Neuronal stem cell (in vitro differentiated cells): ENCODE data around the gene CILP2.

Source experiments
- DNase-seq: peaks from one replicate; pipeline ENCODE4 v3.0.0-alpha.2; 2013; ENCODE audit warnings: low spot score
- H2AFZ ChIP-seq: one replicate; pipeline ENCODE4 v1.6.1; 2013; ENCODE audit warnings: mild to moderate bottlenecking, low read length, inconsistent platforms
- H2AK5ac ChIP-seq: 2 replicates; pipeline ENCODE4 v1.6.1; 2013; ENCODE audit warnings: low read depth, mild to moderate bottlenecking, inconsistent platforms, low read length, moderate library complexity, mixed read lengths
- H2BK120ac ChIP-seq: 2 replicates; pipeline ENCODE4 v1.6.1; 2013; ENCODE audit warnings: low read depth, mild to moderate bottlenecking, inconsistent platforms, low read length, moderate library complexity, mixed read lengths
- H2BK12ac ChIP-seq: one replicate; pipeline ENCODE4 v1.6.1; 2013; ENCODE audit warnings: low read length, inconsistent platforms
- H2BK15ac ChIP-seq: 2 replicates; pipeline ENCODE4 v1.6.1; 2013; ENCODE audit warnings: mild to moderate bottlenecking, low read length, inconsistent platforms, mixed read lengths
- H2BK5ac ChIP-seq: one replicate; pipeline ENCODE4 v1.6.1; 2013; ENCODE audit warnings: inconsistent platforms, mild to moderate bottlenecking, low read length, moderate library complexity
- H3K14ac ChIP-seq: one replicate; pipeline ENCODE4 v1.6.1; 2013; ENCODE audit warnings: low read length, inconsistent platforms
- H3K18ac ChIP-seq: 2 replicates; pipeline ENCODE4 v1.6.1; 2013; ENCODE audit warnings: low read length, inconsistent platforms
- H3K23ac ChIP-seq: 2 replicates; pipeline ENCODE4 v1.6.1; 2013; ENCODE audit warnings: low read depth, mild to moderate bottlenecking, mixed read lengths, low read length, inconsistent platforms; ENCODE audit not compliant: poor library complexity
- H3K27ac ChIP-seq: replicated peaks from 3 replicates; pipeline ENCODE4 v1.5.1; 2013; ENCODE audit warnings: low read length, inconsistent platforms
- H3K27me3 ChIP-seq, 3 experiments: 2 replicates each; pipeline ENCODE4 v1.6.1; 2013; ENCODE audit warnings: low read length in 3 of 3, mild to moderate bottlenecking in 2 of 3, inconsistent platforms in 1 of 3, low read depth in 1 of 3, mixed read lengths in 1 of 3, moderate library complexity in 1 of 3; ENCODE audit not compliant: control insufficient read depth in 3 of 3, insufficient read depth in 3 of 3
- H3K36me3 ChIP-seq, 2 donors: replicated peaks in 1 of 2; 2 replicates each; pipeline ENCODE4 v1.6.1; 2013; ENCODE audit warnings: low read length in 2 of 2; ENCODE audit not compliant: control insufficient read depth in 2 of 2, insufficient read depth in 2 of 2
- H3K4ac ChIP-seq: 2 replicates; pipeline ENCODE4 v1.6.1; 2013; ENCODE audit warnings: inconsistent platforms, mild to moderate bottlenecking, low read length, moderate library complexity
- H3K4me1 ChIP-seq, 2 donors: 1 replicate in 1 of 2; 2 replicates in 1 of 2; pipeline ENCODE4 v1.6.1; 2013; ENCODE audit warnings: low read length in 2 of 2, low read depth in 1 of 2; ENCODE audit not compliant: control insufficient read depth in 2 of 2, insufficient read depth in 1 of 2
- H3K4me2 ChIP-seq: one replicate; pipeline ENCODE4 v1.6.1; 2013; ENCODE audit warnings: mild to moderate bottlenecking, low read length, inconsistent platforms; ENCODE audit not compliant: insufficient read depth, poor library complexity, severe bottlenecking
- H3K4me3 ChIP-seq, 2 donors: 2 replicates each; pipeline ENCODE4 v1.5.1; 2013; ENCODE audit warnings: low read length in 2 of 2, mild to moderate bottlenecking in 2 of 2, inconsistent platforms in 1 of 2, moderate library complexity in 1 of 2
- H3K79me1 ChIP-seq: one replicate; pipeline ENCODE4 v1.6.1; 2013; ENCODE audit warnings: low read depth, mild to moderate bottlenecking, inconsistent platforms, low read length, moderate library complexity
- H3K9ac ChIP-seq: one replicate; pipeline ENCODE4 v1.6.1; 2013; ENCODE audit warnings: mild to moderate bottlenecking, low read depth, low read length, inconsistent platforms; ENCODE audit not compliant: poor library complexity
- H3K9me3 ChIP-seq, 2 donors: replicated peaks in 1 of 2; 2 replicates each; pipeline versions ENCODE3 to v1.6.1; 2013; ENCODE audit warnings: low read length in 2 of 2, mild to moderate bottlenecking in 2 of 2, inconsistent platforms in 1 of 2, low read depth in 1 of 2, mixed read lengths in 1 of 2, moderate library complexity in 1 of 2; ENCODE audit not compliant: control insufficient read depth in 2 of 2, insufficient read depth in 1 of 2
- H4K8ac ChIP-seq: one replicate; pipeline ENCODE4 v1.6.1; 2013; ENCODE audit warnings: low read depth, mild to moderate bottlenecking, inconsistent platforms, low read length, moderate library complexity
- H4K91ac ChIP-seq: one replicate; pipeline ENCODE4 v1.6.1; 2013; ENCODE audit warnings: low read length, low read depth, mild to moderate bottlenecking, inconsistent platforms; ENCODE audit not compliant: poor library complexity
- WGBS, 2 donors: extraction: QIAGEN DNeasy Blood & Tissue Kit; methylation state at CpG; one replicate each; pipeline ENCODE4 v1.1.7; 2013; ENCODE audit warnings: missing lambda C conversion rate in 2 of 2, mixed read lengths in 1 of 2; ENCODE audit not compliant: insufficient read length in 2 of 2, insufficient replicate concordance in 1 of 2; ENCODE audit errors: extremely low coverage in 2 of 2; 5-methylcytosine and 5-hydroxymethylcytosine counted together

Gene CILP2

DNA sequence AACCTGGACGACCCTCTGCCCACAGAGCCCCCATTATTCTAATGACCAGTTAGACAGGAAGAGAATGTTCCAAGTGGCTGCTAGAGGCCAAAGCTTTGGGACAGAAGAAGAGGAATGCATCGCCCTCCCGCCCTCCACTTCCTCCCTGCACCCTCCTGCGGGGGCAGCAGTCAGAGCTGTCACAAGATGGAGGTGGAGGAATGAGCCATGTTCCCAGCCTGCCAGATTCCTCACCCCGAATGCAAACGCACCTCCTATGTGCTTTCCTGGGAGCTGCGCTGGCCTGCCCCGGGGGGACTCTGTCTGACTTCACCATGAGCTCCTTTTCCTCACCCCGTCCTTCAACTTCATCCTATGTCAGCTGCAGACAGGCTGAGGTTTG, 7.7 kb upstream of the CILP2 start:
- H2BK15ac ChIP-seq, result no peak overlapping the region
- no peak overlapping the region for H2AK5ac ChIP-seq
- no peak overlapping the region for H3K27ac ChIP-seq
- no CpG with 5 or more reads among the region's 9 CpGs for WGBS, 2 donors
- no peak overlapping the region for H3K9ac ChIP-seq
- H3K4me1 ChIP-seq, result peaks cover 15 to 21% of the 10 kb centered on the region in 2 donors
- H3K4ac ChIP-seq, result no peak overlapping the region
- no peaks in the 10 kb centered on the region for H3K27me3 ChIP-seq
- peaks cover 16 to 66% of the 10 kb centered on the region in 2 donors for H3K36me3 ChIP-seq
- H3K14ac ChIP-seq, result no peak overlapping the region
- no peak overlapping the region for H3K18ac ChIP-seq
- H2BK12ac ChIP-seq, result no peak overlapping the region
- H2AFZ ChIP-seq, result no peak overlapping the region
- H4K91ac ChIP-seq, result no peak overlapping the region
- no peak overlapping the region for H3K23ac ChIP-seq
- DNase-seq, result no peak
- peaks cover 7% of the 10 kb centered on the region for H3K79me1 ChIP-seq
- H3K4me3 ChIP-seq, result no peak overlapping the region
- H2BK5ac ChIP-seq, result no peak overlapping the region
- no peak overlapping the region for H2BK120ac ChIP-seq
- H3K4me2 ChIP-seq, result no peak overlapping the region
- no peak overlapping the region for H4K8ac ChIP-seq
- H3K9me3 ChIP-seq, result no peaks in the 10 kb centered on the region

GRCh38 chr19:19530889-19531288, 7.2 kb upstream of the CILP2 start:
- Histone ChIP-seq H3K4me1 (peaks cover 10 to 16% of the 10 kb centered on the region in 2 donors), H3K4me2 (no peak overlapping the region), H4K8ac (no peak overlapping the region), H4K91ac (no peak overlapping the region), H2BK15ac (no peak overlapping the region), H3K79me1 (peaks cover 4% of the 10 kb centered on the region), H3K36me3 (peaks cover 16 to 65% of the 10 kb centered on the region in 2 donors), H3K27ac (no peak overlapping the region), H3K27me3 (no peaks in the 10 kb centered on the region), H3K18ac (no peak overlapping the region), H2AFZ (no peak overlapping the region), H3K4me3 (no peak overlapping the region), H3K4ac (no peak overlapping the region), H3K9ac (no peak overlapping the region), H3K23ac (no peak overlapping the region), H2BK120ac (no peak overlapping the region), H2BK12ac (no peak overlapping the region), H2BK5ac (no peak overlapping the region), H2AK5ac (no peak overlapping the region), H3K9me3 (no peaks in the 10 kb centered on the region), H3K14ac (no peak overlapping the region)
- WGBS, 2 donors, result no CpG with 5 or more reads among the region's 4 CpGs
- no peak for DNase-seq

DNA sequence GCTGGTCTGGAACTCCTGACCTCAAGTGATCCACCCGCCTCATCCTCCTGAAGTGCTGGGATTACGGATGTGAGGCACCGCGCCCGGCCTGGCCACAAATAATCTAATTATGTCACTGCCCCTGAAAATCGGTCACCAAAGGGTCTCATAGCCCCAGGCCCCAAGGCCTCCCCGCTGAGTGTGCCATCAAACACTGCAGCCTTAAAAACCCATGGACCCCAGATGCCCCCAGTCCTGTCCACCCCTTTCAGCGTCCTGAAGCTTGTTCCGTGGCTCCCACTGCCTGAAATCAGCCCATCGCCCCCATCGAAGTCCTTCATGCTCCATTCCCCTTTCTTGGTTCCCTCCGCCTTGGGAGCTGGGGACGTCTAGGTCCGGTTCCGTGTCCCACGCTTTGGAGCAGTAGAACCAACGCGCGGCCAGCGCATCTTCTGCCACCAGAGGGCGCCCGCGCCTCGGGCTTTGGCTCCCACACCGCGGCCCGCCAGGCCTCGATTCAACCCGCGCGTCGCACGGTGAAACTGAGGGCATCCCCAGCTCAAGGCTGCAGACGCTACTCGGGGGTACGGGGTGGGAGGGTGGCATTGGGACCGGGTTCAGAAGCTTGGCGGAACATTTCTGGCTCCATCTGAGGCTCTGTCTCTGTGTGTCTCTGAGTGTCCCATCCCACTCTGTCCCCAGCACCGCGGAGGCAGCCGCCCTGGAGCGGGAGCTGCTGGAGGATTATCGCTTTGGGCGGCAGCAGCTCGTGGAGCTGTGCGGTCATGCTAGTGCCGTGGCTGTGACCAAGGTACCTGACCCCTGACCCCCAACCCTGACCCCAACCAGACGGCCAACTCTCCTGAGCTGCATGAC, 5.9 kb upstream of the CILP2 start:
- no peak overlapping the region for H2BK120ac ChIP-seq
- H4K91ac ChIP-seq, result no peak overlapping the region
- H3K23ac ChIP-seq, result no peak overlapping the region
- H3K79me1 ChIP-seq, result peaks cover 3% of the 10 kb centered on the region
- H3K27me3 ChIP-seq, result no peaks in the 10 kb centered on the region
- no peak overlapping the region for H3K14ac ChIP-seq
- peaks cover 7 to 10% of the 10 kb centered on the region in 2 donors for H3K4me1 ChIP-seq
- no peak overlapping the region for H3K4me2 ChIP-seq
- no peaks in the 10 kb centered on the region for H3K9me3 ChIP-seq
- no peak overlapping the region for H2BK5ac ChIP-seq
- no peak overlapping the region for H3K27ac ChIP-seq
- H3K18ac ChIP-seq, result peak overlapping the region; percentile 32
- no peak overlapping the region for H2BK12ac ChIP-seq
- H4K8ac ChIP-seq, result no peak overlapping the region
- no peak overlapping the region for H3K4ac ChIP-seq
- no CpG with 5 or more reads among the region's 48 CpGs for WGBS, 2 donors
- no peak overlapping the region for H3K4me3 ChIP-seq
- DNase-seq, result peak; percentile 71
- H3K36me3 ChIP-seq, result peaks cover 15 to 58% of the 10 kb centered on the region in 2 donors
- no peak overlapping the region for H2BK15ac ChIP-seq
- no peak overlapping the region for H2AFZ ChIP-seq
- H2AK5ac ChIP-seq, result no peak overlapping the region
- peak overlapping the region; percentile 24 for H3K9ac ChIP-seq

DNA sequence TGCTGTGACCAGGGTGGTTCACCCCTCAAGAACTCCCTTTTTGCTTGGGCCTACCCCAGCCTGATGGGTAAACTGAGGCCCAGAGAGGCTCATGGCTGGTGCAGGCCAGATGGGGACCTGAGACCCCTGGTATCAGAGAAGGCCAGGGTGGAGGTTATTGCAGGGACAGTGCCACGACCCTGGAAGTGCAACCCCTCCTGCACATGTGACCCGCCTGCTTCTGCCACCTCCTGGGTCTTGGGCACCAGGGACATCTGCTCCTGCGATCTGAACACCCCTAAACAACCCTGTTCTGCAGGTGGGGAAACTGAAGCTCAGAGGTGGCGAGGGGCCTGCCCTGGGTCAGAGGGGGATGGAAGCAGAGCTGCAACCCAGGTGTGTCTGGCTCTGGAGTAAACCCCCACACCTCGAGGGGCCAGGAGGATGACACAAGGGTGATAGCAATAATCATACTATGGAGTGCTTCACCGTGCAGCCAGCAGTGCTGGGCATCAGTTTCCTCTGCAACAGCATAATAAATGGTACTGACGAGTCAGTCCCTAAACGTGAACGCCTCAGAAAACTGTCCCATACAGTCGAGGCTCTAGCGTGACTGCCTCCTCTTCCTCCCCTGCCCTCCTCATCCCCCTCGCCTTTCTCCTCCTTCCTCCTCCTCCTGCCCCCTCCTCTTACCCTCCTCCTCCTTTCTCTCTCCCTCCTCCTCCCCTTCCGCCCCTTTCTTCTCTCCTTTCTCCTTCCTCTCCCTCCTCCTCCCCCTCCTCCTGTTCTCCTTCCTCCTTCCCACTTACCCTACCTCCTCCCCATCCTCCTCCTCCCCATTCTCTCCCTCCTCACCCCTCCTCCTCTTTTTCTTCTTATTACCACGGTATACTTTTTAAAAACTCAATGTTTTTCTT, 5.0 kb upstream of the CILP2 start:
- Histone ChIP-seq H3K4me3 (peak overlapping the region in 1 of 2 donors; percentile 42), H2BK120ac (no peak overlapping the region), H3K4me2 (no peak overlapping the region), H3K18ac (peak overlapping the region; percentile 32), H3K9me3 (no peaks in the 10 kb centered on the region), H2AK5ac (no peak overlapping the region), H3K27ac (no peak overlapping the region), H2BK15ac (no peak overlapping the region), H4K91ac (no peak overlapping the region), H2AFZ (no peak overlapping the region), H3K14ac (no peak overlapping the region), H3K9ac (peak overlapping the region; percentile 24), H3K4ac (no peak overlapping the region), H3K27me3 (no peaks in the 10 kb centered on the region), H3K23ac (no peak overlapping the region), H2BK12ac (no peak overlapping the region), H2BK5ac (no peak overlapping the region), H3K36me3 (peaks cover 9 to 49% of the 10 kb centered on the region in 2 donors), H4K8ac (no peak overlapping the region), H3K79me1 (peaks cover 3% of the 10 kb centered on the region), H3K4me1 (peaks cover 7 to 10% of the 10 kb centered on the region in 2 donors)
- WGBS, 2 donors, result 100% methylated on average over 1 of the region's 14 CpGs; no CpG with 5 or more reads in 1 of the 2 donors
- DNase-seq, result no peak
